ENCODE measurements around the gene PAXX.

GRCh38 chr9:136977223-136977622, 15.0 kb upstream of the PAXX start, which contains the start of gene PTGDS:
- TF ChIP-seq POLR2A (conservative IDR thresholded peaks at IDR 0.05) (no peak), KAT2B (IDR thresholded peaks at IDR 0.05; ENCODE audit: low read depth, low read length) (no peak), CLOCK (CRISPR knock-in tag; IDR thresholded peaks at IDR 0.05; ENCODE audit: borderline replicate concordance) (no peak)

Measured in K562 (cell line).